K562 (cell line): ENCODE data around the gene DLGAP1. TPM values are rescaled to one million over a fixed set of nuclear protein-coding genes. Genes with fewer than 3 reads are reported as not detected.

Source experiments
- BACH1 ChIP-seq: fragments of 200-800 bp; sonication (Bioruptor generic); IDR thresholded peaks from 2 replicates; pipeline ENCODE4 v1.6.1; 2016; ENCODE audit warnings: missing genetic modification characterization, missing compliant biosample characterization
- CSDE1 ChIP-seq, 2 experiments: fragments of 450-650 bp; IDR thresholded peaks; 2 replicates each; pipeline ENCODE4 v1.6.1; 2016; ENCODE audit warnings: mild to moderate bottlenecking in 1 of 2
- ETV1 ChIP-seq: fragments of 450-650 bp; conservative IDR thresholded peaks from 2 replicates; pipeline ENCODE4 v1.6.1; 2016; ENCODE audit warnings: missing genetic modification characterization, control low read depth, low read depth, missing compliant biosample characterization
- FOXA3 ChIP-seq, 2 experiments: fragments of 450-650 bp in 1 of 2; sonication (generic) in 1 of 2; formaldehyde crosslinking; IDR thresholded peaks in 1 of 2; conservative IDR thresholded peaks in 1 of 2; 2 replicates each; pipeline versions ENCODE4 v1.4.0 to v1.8.0; 2020 to 2022; ENCODE audit warnings: mild to moderate bottlenecking in 2 of 2, missing genetic modification reagents in 1 of 2
- JUND ChIP-seq, 2 experiments: IDR thresholded peaks; 2 replicates in 1 of 2; 3 replicates in 1 of 2; pipeline ENCODE4 v1.6.1; 2011; ENCODE audit warnings: borderline replicate concordance in 2 of 2, low read depth in 2 of 2, low read length in 2 of 2, improper control_type of control experiment in 1 of 2, missing biosample characterization in 1 of 2, missing genetic modification characterization in 1 of 2, missing genetic modification reagents in 1 of 2
- NFE2L1 ChIP-seq: fragments of 450-650 bp; IDR thresholded peaks from 2 replicates; pipeline ENCODE4 v1.6.1; 2016; ENCODE audit warnings: missing genetic modification characterization, low read depth, mild to moderate bottlenecking, missing compliant biosample characterization, moderate library complexity, borderline replicate concordance
- NR4A1 ChIP-seq, 2 experiments: fragments of 250-450 bp in 1 of 2; fragments of 450-650 bp in 1 of 2; sonication (Bioruptor Pico) in 1 of 2; IDR thresholded peaks; 2 replicates each; pipeline versions ENCODE4 v1.4.0 to v1.6.1; 2016 to 2020; ENCODE audit warnings: mild to moderate bottlenecking in 2 of 2, missing compliant biosample characterization in 1 of 2, missing genetic modification characterization in 1 of 2, moderate library complexity in 1 of 2
- POLR3A ChIP-seq: IDR thresholded peaks from 2 replicates; pipeline ENCODE4 v1.6.1; 2011; ENCODE audit warnings: borderline replicate concordance, mild to moderate bottlenecking, moderate library complexity; ENCODE audit not compliant: insufficient read length, insufficient read depth; ENCODE audit errors: extremely low read depth
- RAD21 ChIP-seq, 2 experiments: fragments of 250-450 bp in 1 of 2; fragments of 450-650 bp in 1 of 2; sonication (Bioruptor Pico) in 1 of 2; formaldehyde crosslinking in 1 of 2; IDR thresholded peaks in 1 of 2; conservative IDR thresholded peaks in 1 of 2; 2 replicates each; pipeline versions ENCODE4 v1.4.0 to v1.8.0; 2020 to 2022; ENCODE audit warnings: mild to moderate bottlenecking in 2 of 2, moderate library complexity in 1 of 2
- TEAD1 ChIP-seq, 2 experiments: fragments of 450-650 bp in 1 of 2; sonication (generic) in 1 of 2; formaldehyde crosslinking; IDR thresholded peaks; 2 replicates each; pipeline versions ENCODE4 v1.4.0 to v1.8.0; 2020 to 2022; ENCODE audit warnings: mild to moderate bottlenecking in 2 of 2, missing genetic modification reagents in 1 of 2
- TEAD4 ChIP-seq, 2 experiments: sonication (generic) in 1 of 2; formaldehyde crosslinking in 1 of 2; IDR thresholded peaks; 2 replicates each; pipeline versions ENCODE4 v1.6.1 to v1.8.0; 2012 to 2022; ENCODE audit warnings: borderline replicate concordance in 1 of 2, inconsistent platforms in 1 of 2, low read length in 1 of 2, mild to moderate bottlenecking in 1 of 2, missing genetic modification reagents in 1 of 2
- TFE3 ChIP-seq: fragments of 450-650 bp; formaldehyde crosslinking; IDR thresholded peaks from 2 replicates; pipeline ENCODE4 v1.4.0; 2020; ENCODE audit warnings: mild to moderate bottlenecking, mixed read lengths
- ZBTB8A ChIP-seq: fragments of 450-650 bp; IDR thresholded peaks from 2 replicates; pipeline ENCODE4 v1.6.1; 2018; ENCODE audit warnings: mild to moderate bottlenecking, moderate library complexity; ENCODE audit not compliant: partially characterized antibody
- ZNF384 ChIP-seq: IDR thresholded peaks from 2 replicates; pipeline ENCODE4 v1.6.1; 2012; ENCODE audit warnings: low read depth, low read length, improper control_type of control experiment
- ZNF445 ChIP-seq: fragments of 250-450 bp; sonication (Bioruptor Pico); IDR thresholded peaks from 2 replicates; pipeline ENCODE4 v1.4.0; 2020; ENCODE audit warnings: low read depth, mild to moderate bottlenecking, moderate library complexity
- ZNF644 ChIP-seq: fragments of 200-800 bp; sonication (Bioruptor generic); IDR thresholded peaks from 2 replicates; pipeline ENCODE4 v1.6.1; 2016; ENCODE audit warnings: low read depth, missing genetic modification characterization, missing compliant biosample characterization
- polyA plus RNA-seq, 8 experiments: library from polyadenylated mRNA; depleted of rRNA in 4 of 8; stranded (reverse) in 5 of 8; unstranded in 3 of 8; fragments of >200 nt; fragmentation: Nextera tagmentation in 2 of 8; fragmentation: Illumina TruSeq in 1 of 8; extraction: Ambion mirVana in 2 of 8; extraction: Trizol in 1 of 8; gene quantifications; 2 replicates each; pipeline versions ENCODE4 v1.2.1 to v1.2.3, GENCODE V29; 2011 to 2014; ENCODE audit warnings: inconsistent platforms in 1 of 8, missing spikeins in 1 of 8
- total RNA-seq, 7 experiments: library from RNA; depleted of rRNA in 6 of 7; stranded (reverse); fragments of >200 nt in 6 of 7; fragmentation: Illumina TruSeq in 2 of 7; extraction: Trizol in 2 of 7; gene quantifications; 2 replicates each; pipeline versions ENCODE4 v1.2.1 to v1.2.3, GENCODE V29; 2011 to 2021; ENCODE audit warnings: low replicate concordance in 1 of 7
- TF ChIP-seq, protein P1 (sequence below): fragments of 250-450 bp; sonication (Bioruptor Pico); IDR thresholded peaks from 2 replicates; pipeline ENCODE4 v1.8.0; 2021; ENCODE audit warnings: borderline replicate concordance, mild to moderate bottlenecking, moderate library complexity; ENCODE audit not compliant: poor library complexity, severe bottlenecking
- TF ChIP-seq, protein P2 (sequence below), 2 experiments: IDR thresholded peaks in 1 of 2; conservative IDR thresholded peaks in 1 of 2; 2 replicates each; pipeline ENCODE4 v1.6.1; 2016; ENCODE audit warnings: low read depth in 2 of 2, mild to moderate bottlenecking in 1 of 2, missing compliant biosample characterization in 1 of 2, missing genetic modification characterization in 1 of 2, moderate library complexity in 1 of 2

Gene DLGAP1
- total and polyA plus RNA-seq, 9 of the 15 experiments (the other 6 are each of a cell fraction or from before 2014, with no cell fraction given), result 0.04 to 0.22 (median 0.08) TPM

GRCh38 chr18:3660739-3661515 is 794.2 kb downstream of the DLGAP1 start (continued):
- peak; percentile 73; the same call in 1 of the 2 replicates for TF ChIP-seq JUND (IDR thresholded peaks at IDR 0.05; ENCODE audit: borderline replicate concordance, low read depth, low read length)
- TF ChIP-seq JUND (tag; IDR thresholded peaks at IDR 0.05; ENCODE audit: borderline replicate concordance, low read depth, low read length), result peak; percentile 10; the same call in 1 of the 3 replicates
- peak in 1 of 2 experiments; percentile 56; a peak in 1 of 4 replicates for TF ChIP-seq TEAD1 (CRISPR knock-in tag; IDR thresholded peaks at IDR 0.05)
- peak in 1 of 2 experiments; percentile 1; a peak in 1 of 4 replicates for TF ChIP-seq RAD21 (CRISPR knock-in tag; conservative IDR thresholded peaks at IDR 0.05 in 1 of 2, IDR thresholded peaks at IDR 0.05 in 1 of 2)
- TF ChIP-seq POLR3A, result peak; percentile 52
- TF ChIP-seq, protein P1, sequence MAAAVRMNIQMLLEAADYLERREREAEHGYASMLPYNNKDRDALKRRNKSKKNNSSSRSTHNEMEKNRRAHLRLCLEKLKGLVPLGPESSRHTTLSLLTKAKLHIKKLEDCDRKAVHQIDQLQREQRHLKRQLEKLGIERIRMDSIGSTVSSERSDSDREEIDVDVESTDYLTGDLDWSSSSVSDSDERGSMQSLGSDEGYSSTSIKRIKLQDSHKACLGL (CRISPR knock-in tag), result no peak
- TF ChIP-seq TFE3, result peak; percentile 92
- TF ChIP-seq NR4A1 (CRISPR knock-in tag; IDR thresholded peaks at IDR 0.05), result no peak
- peak; percentile 74; the same call in 1 of the 2 replicates for TF ChIP-seq NR4A1 (tag; IDR thresholded peaks at IDR 0.05)
- no peak for TF ChIP-seq CSDE1 (IDR thresholded peaks at IDR 0.05)
- TF ChIP-seq ZBTB8A, result no peak
- TF ChIP-seq NFE2L1, result 0 out of 2 replicates have a peak, but pooled peaks have one; percentile 3
- peak; percentile 72; the same call in 1 of the 2 replicates for TF ChIP-seq TEAD4 (IDR thresholded peaks at IDR 0.05; ENCODE audit: low read length)
- no peak for TF ChIP-seq TEAD4 (CRISPR knock-in tag; IDR thresholded peaks at IDR 0.05; ENCODE audit: borderline replicate concordance)
- TF ChIP-seq ZNF445, result 0 out of 2 replicates have a peak, but pooled peaks have one; percentile 16
- peak in 1 of 2 experiments; percentile 35; a peak in 1 of 4 replicates for TF ChIP-seq FOXA3 (CRISPR knock-in tag; conservative IDR thresholded peaks at IDR 0.05 in 1 of 2, IDR thresholded peaks at IDR 0.05 in 1 of 2)
- TF ChIP-seq, protein P2, sequence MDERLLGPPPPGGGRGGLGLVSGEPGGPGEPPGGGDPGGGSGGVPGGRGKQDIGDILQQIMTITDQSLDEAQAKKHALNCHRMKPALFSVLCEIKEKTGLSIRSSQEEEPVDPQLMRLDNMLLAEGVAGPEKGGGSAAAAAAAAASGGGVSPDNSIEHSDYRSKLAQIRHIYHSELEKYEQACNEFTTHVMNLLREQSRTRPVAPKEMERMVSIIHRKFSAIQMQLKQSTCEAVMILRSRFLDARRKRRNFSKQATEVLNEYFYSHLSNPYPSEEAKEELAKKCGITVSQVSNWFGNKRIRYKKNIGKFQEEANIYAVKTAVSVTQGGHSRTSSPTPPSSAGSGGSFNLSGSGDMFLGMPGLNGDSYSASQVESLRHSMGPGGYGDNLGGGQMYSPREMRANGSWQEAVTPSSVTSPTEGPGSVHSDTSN (CRISPR knock-in tag; IDR thresholded peaks at IDR 0.05; ENCODE audit: low read depth), result no peak
- TF ChIP-seq, protein P2 (tag; conservative IDR thresholded peaks at IDR 0.05; ENCODE audit: low read depth), result peak; percentile 98
- peak; percentile 21; the same call in 1 of the 2 replicates for TF ChIP-seq BACH1 (tag)
- 0 out of 2 replicates have a peak, but pooled peaks have one; percentile 15 for TF ChIP-seq ZNF384
- 0 out of 2 replicates have a peak, but pooled peaks have one; percentile 53 for TF ChIP-seq ZNF644 (tag)
- TF ChIP-seq ETV1 (tag), result peak; percentile 52
